Kidney (tissue), 14 donors: Measurements from ENCODE around the gene ZNF628. TPM values are rescaled to one million over a fixed set of nuclear protein-coding genes. Genes with fewer than 3 reads are reported as not detected.

Experiments
- DNase-seq, 5 donors: peaks; one replicate each; pipeline ENCODE4 v3.0.0-alpha.2; 2013 to 2020
- FAIRE-seq: peaks from 2 replicates; lab custom pipeline; 2012; peaks lifted over from hg19 to GRCh38; lab: Jason Lieb, UNC
- H3K27ac ChIP-seq, 2 donors: one replicate each; pipeline ENCODE4 v1.7.0; 2013; ENCODE audit warnings: low read depth in 2 of 2, low read length in 2 of 2, inconsistent platforms in 1 of 2
- H3K27me3 ChIP-seq: one replicate; pipeline ENCODE4 v1.7.1; 2013; ENCODE audit warnings: low read length, inconsistent platforms; ENCODE audit not compliant: control insufficient read depth, insufficient read depth
- H3K36me3 ChIP-seq, 3 donors: one replicate each; pipeline versions ENCODE4 v1.7.0 to v1.7.1; 2013; ENCODE audit warnings: low read length in 3 of 3, control low read depth in 1 of 3, inconsistent platforms in 1 of 3; ENCODE audit not compliant: insufficient read depth in 3 of 3, control insufficient read depth in 2 of 3
- H3K4me1 ChIP-seq, 3 donors: one replicate each; pipeline versions ENCODE4 v1.7.0 to v1.7.1; 2013; ENCODE audit warnings: low read length in 3 of 3, inconsistent platforms in 1 of 3, low read depth in 1 of 3; ENCODE audit not compliant: control insufficient read depth in 2 of 3, insufficient read depth in 2 of 3
- H3K4me3 ChIP-seq, 3 donors: one replicate each; pipeline versions ENCODE4 v1.7.0 to v1.8.1; 2013; ENCODE audit warnings: low read length in 3 of 3, control low read depth in 1 of 3, inconsistent platforms in 1 of 3
- H3K9ac ChIP-seq, 3 donors: one replicate each; pipeline versions ENCODE4 v1.7.0 to v1.7.1; 2013; ENCODE audit warnings: low read length in 3 of 3, control low read depth in 1 of 3, inconsistent platforms in 1 of 3
- H3K9me3 ChIP-seq, 3 donors: one replicate each; pipeline versions ENCODE4 v1.7.0 to v1.7.1; 2013; ENCODE audit warnings: low read length in 3 of 3, control low read depth in 1 of 3, inconsistent platforms in 1 of 3; ENCODE audit not compliant: control insufficient read depth in 2 of 3, insufficient read depth in 1 of 3
- CTCF ChIP-seq: IDR thresholded peaks from 3 replicates; pipeline ENCODE4 v1.5.1; 2012; ENCODE audit warnings: mild to moderate bottlenecking, moderate library complexity, borderline replicate concordance; ENCODE audit not compliant: insufficient read depth; ENCODE audit errors: extremely low read depth
- intact Hi-C: fragments of 100-400 bp; cut with DNase I; formaldehyde crosslinking; loops from one replicate; pipeline ENCODE4 v1.11.1; 2022
- polyA plus RNA-seq: library from polyadenylated mRNA; stranded (reverse); fragments of 350-450 nt; fragmentation: Illumina TruSeq; extraction: RNeasy Lipid Tissue Mini Kit (QIAGEN cat#74804); gene quantifications from one replicate; pipeline ENCODE4 v1.2.3, GENCODE V29; 2014; ENCODE audit warnings: low read depth, low replicate concordance; ENCODE audit not compliant: insufficient read depth
- total RNA-seq: library from RNA; stranded (reverse); fragmentation: NEBNext Ultra II Directional; extraction: Animal tissue kit (Norgen Biotek cat#: 25700); gene quantifications from one replicate; pipeline ENCODE4 v1.2.1, GENCODE V29; 2021
- donor health status: control.
- donor health status: control.
- donor health status: control.
- donor health status: control.
- donor health status: control.
- donor health status: DM: yes; HTN: yes; CAD: no.
- donor health status: Normal renal cell carcinoma (clear cell type).

The ZNF628 gene
- total and polyA plus RNA-seq, 2 donors from 2014 or later = 2.3 to 12.0 TPM

GRCh38 chr19:55451163-55451964 lies 25.1 kb upstream of the ZNF628 start:
- no peak for TF ChIP-seq CTCF
- Histone ChIP-seq H3K27ac (no peak overlapping the region), H3K9me3 (no peaks in the 10 kb centered on the region), H3K4me3 (no peak overlapping the region), H3K4me1 (no peaks in the 10 kb centered on the region), H3K27me3 (peaks cover 16% of the 10 kb centered on the region), H3K9ac (no peak overlapping the region), H3K36me3 (no peaks in the 10 kb centered on the region)
- FAIRE-seq (no peak), DNase-seq (peak in 1 of 5 donors; percentile 64)
- intact Hi-C loops = no loop called here

- H3K4me3 ChIP-seq = peak overlapping the region in 1 of 3 donors; percentile 12
- intact Hi-C loops = no loop called here
- no peak overlapping the region for H3K9ac ChIP-seq
Measured at GRCh38 chr19:55451965-55452748, 24.3 kb upstream of the ZNF628 start.

GRCh38 chr19:55452749-55453346 lies 23.6 kb upstream of the ZNF628 start:
- no peak for TF ChIP-seq CTCF
- H3K9ac ChIP-seq = no peak overlapping the region
- H3K36me3 ChIP-seq = no peaks in the 10 kb centered on the region
- DNase-seq (peak; percentile 91 to 96 (median 95)), FAIRE-seq (no peak)
- intact Hi-C loops = no loop called here
- H3K9me3 ChIP-seq = no peaks in the 10 kb centered on the region
- no peak overlapping the region for H3K27ac ChIP-seq
- H3K27me3 ChIP-seq = peaks cover 10% of the 10 kb centered on the region
- no peak overlapping the region for H3K4me3 ChIP-seq
- H3K4me1 ChIP-seq = no peaks in the 10 kb centered on the region

More at GRCh38 chr19:55451965-55452748, 24.3 kb upstream of the ZNF628 start:
- Histone ChIP-seq H3K36me3 (no peaks in the 10 kb centered on the region), H3K27me3 (peaks cover 13% of the 10 kb centered on the region), H3K4me1 (no peaks in the 10 kb centered on the region), H3K9me3 (no peaks in the 10 kb centered on the region), H3K27ac (no peak overlapping the region)
- FAIRE-seq (no peak), DNase-seq (peak in 2 of 5 donors; percentile 65 to 77)
- no peak for TF ChIP-seq CTCF
